ENCODE results near the gene KLC3. TPM values are rescaled to one million over a fixed set of nuclear protein-coding genes. Genes with fewer than 3 reads are reported as not detected.
A peak's percentile ranks its signal among the peaks of the same experiment; 100 is the strongest.

KLC3 gene
- total and polyA plus RNA-seq, 2 donors (not counting 1 experiment from before 2014, with no cell fraction given): not detected

- peaks cover 36% of the 10 kb centered on the region for H3K27me3 Mint-ChIP-seq
- intact Hi-C loops (cut with micrococcal nuclease): no loop called here
- Histone ChIP-seq H3K27ac (ENCODE audit: low read length in 2 of 2) (no peak overlapping the region), H3K4me2 (replicated peaks; ENCODE audit: low read depth, low read length, poor library complexity, severe bottlenecking) (peak overlapping the region; percentile 65), H3K4me1 (ENCODE audit: control insufficient read depth in 2 of 2, insufficient read depth in 2 of 2, low read length in 2 of 2) (peaks cover 11 to 16% of the 10 kb centered on the region in 2 donors), H3K36me3 (replicated peaks in 1 of 2; ENCODE audit: control extremely low read depth in 1 of 2, control insufficient read depth in 1 of 2, extremely low read depth in 1 of 2, insufficient read depth in 2 of 2, low read length in 1 of 2) (no peaks in the 10 kb centered on the region), H2AFZ (ENCODE audit: insufficient read depth, low read depth, low read length, poor library complexity, severe bottlenecking) (peak overlapping the region; percentile 70), H3K4me3 (ENCODE audit: control extremely low read depth in 1 of 5, extremely low read depth in 1 of 5, insufficient read depth in 1 of 5, low read depth in 2 of 5, low read length in 4 of 5) (peak overlapping the region in 2 of 5 experiments; percentile 28 to 33), H3K79me2 (ENCODE audit: control insufficient read depth, insufficient read depth, low read length) (no peaks in the 10 kb centered on the region), H3K9ac (ENCODE audit: low read length) (peak overlapping the region; percentile 46), H4K20me1 (ENCODE audit: control insufficient read depth, insufficient read depth, low read length, poor library complexity, severe bottlenecking) (no peaks in the 10 kb centered on the region), H3K27me3 (replicated peaks in 1 of 4; ENCODE audit: control extremely low read depth in 1 of 4, control insufficient read depth in 3 of 4, insufficient read depth in 4 of 4, low read length in 3 of 4) (peaks cover 0 to 43% (median 6%) of the 10 kb centered on the region in 4 experiments), H3K9me3 (ENCODE audit: control extremely low read depth in 1 of 3, control insufficient read depth in 2 of 3, insufficient read depth in 1 of 3, low read length in 2 of 3) (peaks cover 0 to 10% (median 0%) of the 10 kb centered on the region in 3 donors)
- no peak for ATAC-seq (ENCODE audit: low read depth)
- peaks cover 6% of the 10 kb centered on the region for H3K4me1 Mint-ChIP-seq
- TF ChIP-seq EZH2 (IDR thresholded peaks at IDR 0.05; ENCODE audit: borderline replicate concordance, insufficient read depth, low read depth, low read length, poor library complexity, severe bottlenecking): no peak
- TF ChIP-seq CTCF (IDR thresholded peaks at IDR 0.05): no peak
- ChIA-PET CTCF (no interaction called here), POLR2A (interaction anchor here (0.7 kb wide), 1 partner anchor 305 kb away, joined by 5 read pairs; no protein-coding TSS in a partner anchor)
- no peak for DNase-seq
- 18% methylated on average over 25 of the region's 25 CpGs for WGBS (ENCODE audit: insufficient coverage)
- no peaks in the 10 kb centered on the region for H3K9me3 Mint-ChIP-seq (ENCODE audit: insufficient read depth)
- H3K27ac Mint-ChIP-seq: no peak overlapping the region
- H3K4me3 Mint-ChIP-seq: no peak overlapping the region
These were observed 426 bp downstream of the KLC3 start for GRCh38 chr19:45340899-45341453.

- no peak overlapping the region for H3K9ac ChIP-seq (ENCODE audit: low read length)
- peaks cover 33% of the 10 kb centered on the region for H3K27me3 Mint-ChIP-seq
- WGBS (ENCODE audit: insufficient coverage): 83% methylated on average over 9 of the region's 13 CpGs
These were observed 2.4 kb downstream of the KLC3 start for GRCh38 chr19:45342911-45343310.

More at GRCh38 chr19:45342911-45343310, 2.4 kb downstream of the KLC3 start:
- Histone ChIP-seq H3K36me3 (replicated peaks in 1 of 2; ENCODE audit: control extremely low read depth in 1 of 2, control insufficient read depth in 1 of 2, extremely low read depth in 1 of 2, insufficient read depth in 2 of 2, low read length in 1 of 2) (no peaks in the 10 kb centered on the region), H3K27me3 (replicated peaks in 1 of 4; ENCODE audit: control extremely low read depth in 1 of 4, control insufficient read depth in 3 of 4, insufficient read depth in 4 of 4, low read length in 3 of 4) (peaks cover 0 to 51% (median 6%) of the 10 kb centered on the region in 4 experiments), H2AFZ (ENCODE audit: insufficient read depth, low read depth, low read length, poor library complexity, severe bottlenecking) (no peak overlapping the region), H3K9me3 (ENCODE audit: control extremely low read depth in 1 of 3, control insufficient read depth in 2 of 3, insufficient read depth in 1 of 3, low read length in 2 of 3) (peaks cover 0 to 9% (median 0%) of the 10 kb centered on the region in 3 donors), H4K20me1 (ENCODE audit: control insufficient read depth, insufficient read depth, low read length, poor library complexity, severe bottlenecking) (no peaks in the 10 kb centered on the region), H3K4me2 (replicated peaks; ENCODE audit: low read depth, low read length, poor library complexity, severe bottlenecking) (no peak overlapping the region), H3K4me1 (ENCODE audit: control insufficient read depth in 2 of 2, insufficient read depth in 2 of 2, low read length in 2 of 2) (peaks cover 11 to 16% of the 10 kb centered on the region in 2 donors), H3K79me2 (ENCODE audit: control insufficient read depth, insufficient read depth, low read length) (no peaks in the 10 kb centered on the region), H3K4me3 (ENCODE audit: control extremely low read depth in 1 of 5, extremely low read depth in 1 of 5, insufficient read depth in 1 of 5, low read depth in 2 of 5, low read length in 4 of 5) (no peak overlapping the region), H3K27ac (ENCODE audit: low read length in 2 of 2) (no peak overlapping the region)
- no peak overlapping the region for H3K4me3 Mint-ChIP-seq
- no peak for ATAC-seq (ENCODE audit: low read depth)
- POLR2A ChIA-PET: no interaction called here
- TF ChIP-seq CTCF (IDR thresholded peaks at IDR 0.05) (no peak), EZH2 (IDR thresholded peaks at IDR 0.05; ENCODE audit: borderline replicate concordance, insufficient read depth, low read depth, low read length, poor library complexity, severe bottlenecking) (no peak)
- CTCF ChIA-PET: no interaction called here
- no peak for DNase-seq
- no peaks in the 10 kb centered on the region for H3K9me3 Mint-ChIP-seq (ENCODE audit: insufficient read depth)
- intact Hi-C loops (cut with micrococcal nuclease): no loop called here
- H3K4me1 Mint-ChIP-seq: peaks cover 6% of the 10 kb centered on the region
- no peak overlapping the region for H3K27ac Mint-ChIP-seq

Data from B cell (primary cell).